GM18520 (cell line): ENCODE data around the gene RPS28.
"Not testable (repeated sequence)": the region's sequence is repeated elsewhere in the genome, so short reads cannot be mapped to it uniquely, and the experiment has no call there.

Experiments
- ATAC-seq: cut with Tn5 transposase; IDR thresholded peaks from one replicate; pipeline ENCODE4 v1.9.1; 2021; ENCODE audit not compliant: unreplicated experiment

RPS28 gene

GRCh38 chr19:8321067-8321985 lies at the start of gene RPS28, which contains the start of gene NDUFA7:
TSS of gene RPS28 (plus strand) at chr19:8321496. CDS start at chr19:8321531, 35 bp downstream.
TSS of gene NDUFA7 (minus strand) at chr19:8321375. CDS start at chr19:8321358, 17 bp downstream.
- ATAC-seq, result peak; percentile 88

- not testable (repeated sequence) for ATAC-seq
Observed at GRCh38 chr19:8276508-8276907, 44.8 kb upstream of the RPS28 start.

GRCh38 chr19:8291337-8291736 lies 30.0 kb upstream of the RPS28 start:
- ATAC-seq, result not testable (repeated sequence)

- no peak for ATAC-seq
Observed at GRCh38 chr19:8302357-8302691, 19.0 kb upstream of the RPS28 start.

GRCh38 chr19:8302734-8303133 lies 18.6 kb upstream of the RPS28 start:
- ATAC-seq, result no peak

GRCh38 chr19:8304841-8305621 lies 16.3 kb upstream of the RPS28 start:
- ATAC-seq, result no peak

GRCh38 chr19:8305798-8306197 lies 15.5 kb upstream of the RPS28 start:
- ATAC-seq, result no peak

GRCh38 chr19:8306235-8307054 lies 14.9 kb upstream of the RPS28 start:
- ATAC-seq, result no peak

GRCh38 chr19:8307400-8307964 lies 13.8 kb upstream of the RPS28 start:
- no peak for ATAC-seq

GRCh38 chr19:8307965-8308866 lies 13.1 kb upstream of the RPS28 start, which contains the start of gene CD320:
TSS of gene CD320 (minus strand) at chr19:8308358. CDS start at chr19:8308290, 68 bp downstream.
- ATAC-seq, result peak; percentile 77

- no peak for ATAC-seq
Observed at GRCh38 chr19:8308891-8309291, 12.4 kb upstream of the RPS28 start.

- ATAC-seq, result no peak
Observed at GRCh38 chr19:8310342-8311055, 10.8 kb upstream of the RPS28 start.

- no peak for ATAC-seq
Observed at GRCh38 chr19:8311461-8312260, 9.6 kb upstream of the RPS28 start.

GRCh38 chr19:8314981-8315640 lies 6.2 kb upstream of the RPS28 start:
- ATAC-seq, result not testable (repeated sequence)

- ATAC-seq, result no peak
Observed at GRCh38 chr19:8316351-8317125, 4.8 kb upstream of the RPS28 start.

- ATAC-seq, result not testable (repeated sequence)
Observed at GRCh38 chr19:8318835-8319234, 2.5 kb upstream of the RPS28 start.
